ENCODE results near the gene NBEA.

DNA sequence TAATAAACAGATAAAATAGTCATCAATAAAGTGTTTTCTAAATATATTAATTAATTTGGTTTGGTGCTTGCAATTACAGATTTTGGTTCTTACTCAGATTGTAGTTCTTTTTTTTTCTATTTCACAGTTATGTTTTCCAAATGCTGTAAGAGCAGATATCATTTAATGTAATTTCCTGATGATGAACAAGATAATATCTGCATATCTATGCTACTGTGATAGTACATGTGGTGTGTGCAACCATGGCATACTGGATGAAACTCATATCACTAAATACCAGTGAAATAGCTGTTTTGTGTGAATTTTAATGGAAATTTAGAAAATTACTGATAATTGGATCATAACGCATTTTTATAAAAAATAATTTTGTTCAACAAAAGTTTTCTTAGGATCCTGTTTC lies 623.2 kb downstream of the NBEA start:
- TF ChIP-seq, protein P1, sequence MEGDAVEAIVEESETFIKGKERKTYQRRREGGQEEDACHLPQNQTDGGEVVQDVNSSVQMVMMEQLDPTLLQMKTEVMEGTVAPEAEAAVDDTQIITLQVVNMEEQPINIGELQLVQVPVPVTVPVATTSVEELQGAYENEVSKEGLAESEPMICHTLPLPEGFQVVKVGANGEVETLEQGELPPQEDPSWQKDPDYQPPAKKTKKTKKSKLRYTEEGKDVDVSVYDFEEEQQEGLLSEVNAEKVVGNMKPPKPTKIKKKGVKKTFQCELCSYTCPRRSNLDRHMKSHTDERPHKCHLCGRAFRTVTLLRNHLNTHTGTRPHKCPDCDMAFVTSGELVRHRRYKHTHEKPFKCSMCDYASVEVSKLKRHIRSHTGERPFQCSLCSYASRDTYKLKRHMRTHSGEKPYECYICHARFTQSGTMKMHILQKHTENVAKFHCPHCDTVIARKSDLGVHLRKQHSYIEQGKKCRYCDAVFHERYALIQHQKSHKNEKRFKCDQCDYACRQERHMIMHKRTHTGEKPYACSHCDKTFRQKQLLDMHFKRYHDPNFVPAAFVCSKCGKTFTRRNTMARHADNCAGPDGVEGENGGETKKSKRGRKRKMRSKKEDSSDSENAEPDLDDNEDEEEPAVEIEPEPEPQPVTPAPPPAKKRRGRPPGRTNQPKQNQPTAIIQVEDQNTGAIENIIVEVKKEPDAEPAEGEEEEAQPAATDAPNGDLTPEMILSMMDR (IDR thresholded peaks at IDR 0.05; ENCODE audit: poor library complexity) = no peak
- TF ChIP-seq EZH2phosphoT487 (IDR thresholded peaks at IDR 0.05; ENCODE audit: low read depth, severe bottlenecking, unreplicated experiment) = no peak
- TF ChIP-seq EZH2 (IDR thresholded peaks at IDR 0.05; ENCODE audit: borderline replicate concordance) = no peak

Measured in hepatocyte (in vitro differentiated cells).